HepG2 (cell line): Measurements from ENCODE around the gene FUT6. TPM values are rescaled to one million over a fixed set of nuclear protein-coding genes. Genes with fewer than 3 reads are reported as not detected.
A peak's percentile ranks its signal among the peaks of the same experiment; 100 is the strongest.

Experiments
- BCL6 ChIP-seq: IDR thresholded peaks from 2 replicates; pipeline ENCODE4 v1.6.1; 2016; ENCODE audit warnings: missing genetic modification reagents, missing compliant biosample characterization
- CAMTA2 ChIP-seq: sonication (generic); formaldehyde crosslinking; IDR thresholded peaks from 2 replicates; pipeline ENCODE4 v1.4.0; 2020; ENCODE audit warnings: mild to moderate bottlenecking, missing genetic modification reagents, borderline replicate concordance
- FOXO1 ChIP-seq: sonication (generic); formaldehyde crosslinking; IDR thresholded peaks from 2 replicates; pipeline ENCODE4 v1.4.0; 2020; ENCODE audit warnings: missing genetic modification reagents
- NCOA2 ChIP-seq: sonication (generic); formaldehyde crosslinking; IDR thresholded peaks from 2 replicates; pipeline ENCODE4 v1.8.0; 2022; ENCODE audit warnings: inconsistent platforms
- NFKB2 ChIP-seq: sonication (generic); formaldehyde crosslinking; IDR thresholded peaks from 2 replicates; pipeline ENCODE4 v1.4.0; 2020; ENCODE audit warnings: missing genetic modification reagents, borderline replicate concordance
- NR2F1 ChIP-seq, 2 experiments: fragments of 450-650 bp in 1 of 2; formaldehyde crosslinking in 1 of 2; IDR thresholded peaks; 2 replicates each; pipeline versions ENCODE4 v1.5.0 to v1.6.1; 2016 to 2020; ENCODE audit warnings: mild to moderate bottlenecking in 1 of 2, missing compliant biosample characterization in 1 of 2, missing genetic modification reagents in 1 of 2, moderate library complexity in 1 of 2
- PAX8 ChIP-seq: sonication (generic); formaldehyde crosslinking; IDR thresholded peaks from 2 replicates; pipeline ENCODE4 v1.8.0; 2022; ENCODE audit warnings: mild to moderate bottlenecking, missing genetic modification reagents, borderline replicate concordance
- RBFOX2 ChIP-seq: fragments of 200-400 bp; formaldehyde crosslinking; IDR thresholded peaks from 2 replicates; pipeline ENCODE4 v1.6.1; 2017; ENCODE audit warnings: low read depth, mild to moderate bottlenecking, low read length
- SNAPC4 ChIP-seq: sonication (generic); formaldehyde crosslinking; IDR thresholded peaks from 2 replicates; pipeline ENCODE4 v1.4.0; 2020; ENCODE audit warnings: mild to moderate bottlenecking, missing genetic modification reagents
- STAG1 ChIP-seq: sonication (generic); formaldehyde crosslinking; IDR thresholded peaks from 2 replicates; pipeline ENCODE4 v1.4.0; 2020; ENCODE audit warnings: missing genetic modification reagents
- ZNF331 ChIP-seq: sonication (generic); formaldehyde crosslinking; IDR thresholded peaks from 2 replicates; pipeline ENCODE4 v1.4.0; 2020; ENCODE audit warnings: missing genetic modification reagents
- ZNF597 ChIP-seq: sonication (generic); formaldehyde crosslinking; IDR thresholded peaks from 2 replicates; pipeline ENCODE4 v1.5.0; 2020; ENCODE audit warnings: missing genetic modification reagents
- polyA plus RNA-seq, 8 experiments: library from polyadenylated mRNA; depleted of rRNA in 3 of 8; stranded (reverse) in 7 of 8; unstranded in 1 of 8; fragments of >200 nt; fragmentation: Illumina TruSeq in 4 of 8; extraction: Trizol in 4 of 8; gene quantifications; 2 replicates each; pipeline versions ENCODE4 v1.2.1 to v1.2.3, GENCODE V29; 2011 to 2016; ENCODE audit warnings: low read depth in 4 of 8, missing spikeins in 1 of 8, mixed read lengths in 1 of 8; ENCODE audit not compliant: insufficient read depth in 1 of 8
- total RNA-seq, 5 experiments: library from RNA; depleted of rRNA; stranded (reverse); fragments of >200 nt; fragmentation: Illumina TruSeq; extraction: Trizol; gene quantifications; 2 replicates each; pipeline ENCODE4 v1.2.3, GENCODE V29; 2016; ENCODE audit warnings: low read depth in 1 of 5
- TF ChIP-seq, protein P1 (sequence below), 2 experiments: fragments of 450-650 bp in 1 of 2; sonication (generic) in 1 of 2; formaldehyde crosslinking in 1 of 2; IDR thresholded peaks; 2 replicates each; pipeline versions ENCODE4 v1.6.1 to v1.8.0; 2016 to 2022; ENCODE audit warnings: antibody characterized with exemption in 1 of 2, mild to moderate bottlenecking in 1 of 2, missing genetic modification reagents in 1 of 2

The FUT6 gene
- total and polyA plus RNA-seq, 2 of the 13 experiments (the other 11 are each of a cell fraction or from before 2014, with no cell fraction given) = 8.2 to 27.7 TPM

- TF ChIP-seq, protein P1, sequence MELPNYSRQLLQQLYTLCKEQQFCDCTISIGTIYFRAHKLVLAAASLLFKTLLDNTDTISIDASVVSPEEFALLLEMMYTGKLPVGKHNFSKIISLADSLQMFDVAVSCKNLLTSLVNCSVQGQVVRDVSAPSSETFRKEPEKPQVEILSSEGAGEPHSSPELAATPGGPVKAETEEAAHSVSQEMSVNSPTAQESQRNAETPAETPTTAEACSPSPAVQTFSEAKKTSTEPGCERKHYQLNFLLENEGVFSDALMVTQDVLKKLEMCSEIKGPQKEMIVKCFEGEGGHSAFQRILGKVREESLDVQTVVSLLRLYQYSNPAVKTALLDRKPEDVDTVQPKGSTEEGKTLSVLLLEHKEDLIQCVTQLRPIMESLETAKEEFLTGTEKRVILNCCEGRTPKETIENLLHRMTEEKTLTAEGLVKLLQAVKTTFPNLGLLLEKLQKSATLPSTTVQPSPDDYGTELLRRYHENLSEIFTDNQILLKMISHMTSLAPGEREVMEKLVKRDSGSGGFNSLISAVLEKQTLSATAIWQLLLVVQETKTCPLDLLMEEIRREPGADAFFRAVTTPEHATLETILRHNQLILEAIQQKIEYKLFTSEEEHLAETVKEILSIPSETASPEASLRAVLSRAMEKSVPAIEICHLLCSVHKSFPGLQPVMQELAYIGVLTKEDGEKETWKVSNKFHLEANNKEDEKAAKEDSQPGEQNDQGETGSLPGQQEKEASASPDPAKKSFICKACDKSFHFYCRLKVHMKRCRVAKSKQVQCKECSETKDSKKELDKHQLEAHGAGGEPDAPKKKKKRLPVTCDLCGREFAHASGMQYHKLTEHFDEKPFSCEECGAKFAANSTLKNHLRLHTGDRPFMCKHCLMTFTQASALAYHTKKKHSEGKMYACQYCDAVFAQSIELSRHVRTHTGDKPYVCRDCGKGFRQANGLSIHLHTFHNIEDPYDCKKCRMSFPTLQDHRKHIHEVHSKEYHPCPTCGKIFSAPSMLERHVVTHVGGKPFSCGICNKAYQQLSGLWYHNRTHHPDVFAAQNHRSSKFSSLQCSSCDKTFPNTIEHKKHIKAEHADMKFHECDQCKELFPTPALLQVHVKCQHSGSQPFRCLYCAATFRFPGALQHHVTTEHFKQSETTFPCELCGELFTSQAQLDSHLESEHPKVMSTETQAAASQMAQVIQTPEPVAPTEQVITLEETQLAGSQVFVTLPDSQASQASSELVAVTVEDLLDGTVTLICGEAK (IDR thresholded peaks at IDR 0.05) = no peak
- TF ChIP-seq, protein P1 (CRISPR knock-in tag; IDR thresholded peaks at IDR 0.05) = no peak
- TF ChIP-seq FOXO1 (CRISPR knock-in tag) (no peak; the same call in 1 of the 2 replicates), RBFOX2 (no peak), SNAPC4 (CRISPR knock-in tag) (0 out of 2 replicates have a peak, but pooled peaks have one; percentile 33), BCL6 (CRISPR knock-in tag) (0 out of 2 replicates have a peak, but pooled peaks have one; percentile 51), PAX8 (CRISPR knock-in tag) (no peak), NFKB2 (CRISPR knock-in tag) (peak; percentile 19; the same call in 1 of the 2 replicates), CAMTA2 (no peak), NR2F1 (CRISPR knock-in tag; IDR thresholded peaks at IDR 0.05) (no peak; a peak in 1 of 4 replicates), NCOA2 (no peak), ZNF597 (CRISPR knock-in tag) (no peak), ZNF331 (CRISPR knock-in tag) (no peak), STAG1 (peak; percentile 42)
Observed at GRCh38 chr19:5826531-5827341, 12.8 kb downstream of the FUT6 start (continued).
